ENCODE data around the gene PRR33. TPM values are rescaled to one million over a fixed set of nuclear protein-coding genes. Genes with fewer than 3 reads are reported as not detected.

PRR33 gene
- total RNA-seq, 4 donors from 2014 or later, result not detected

DNA sequence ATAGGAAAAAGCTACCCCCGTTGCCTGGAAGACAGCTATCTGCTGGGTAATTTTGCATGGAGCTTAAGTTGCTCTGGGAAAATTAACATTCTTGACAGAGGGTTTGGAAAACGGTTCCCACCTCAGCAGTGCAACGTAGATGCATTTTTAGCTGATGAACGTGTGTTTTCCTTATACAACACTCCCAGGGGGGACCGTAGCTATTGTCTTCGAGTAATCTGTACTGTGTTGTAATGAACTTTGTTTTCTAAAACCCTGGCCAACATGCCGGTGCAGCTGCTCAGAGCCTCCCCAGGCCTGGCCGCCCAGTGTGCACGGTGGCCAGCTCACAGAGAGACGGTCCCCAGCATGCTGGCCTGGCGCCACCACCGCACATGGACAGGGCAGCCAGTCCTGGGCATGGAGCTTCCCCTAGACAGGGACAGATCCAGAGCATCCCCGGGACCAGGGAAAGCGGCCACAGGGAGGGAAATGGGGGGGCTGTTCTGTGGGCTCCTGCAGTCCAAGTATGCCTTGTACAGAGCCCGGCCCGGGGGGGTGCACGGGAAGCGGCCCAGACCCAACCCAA is 30.0 kb upstream of the PRR33 start:
- TF ChIP-seq POLR2AphosphoS5 (IDR thresholded peaks at IDR 0.05) (no peak), POLR2A (IDR thresholded peaks at IDR 0.05; ENCODE audit: low read depth) (no peak), EP300 (IDR thresholded peaks at IDR 0.05) (no peak)
- TF ChIP-seq, protein P1, sequence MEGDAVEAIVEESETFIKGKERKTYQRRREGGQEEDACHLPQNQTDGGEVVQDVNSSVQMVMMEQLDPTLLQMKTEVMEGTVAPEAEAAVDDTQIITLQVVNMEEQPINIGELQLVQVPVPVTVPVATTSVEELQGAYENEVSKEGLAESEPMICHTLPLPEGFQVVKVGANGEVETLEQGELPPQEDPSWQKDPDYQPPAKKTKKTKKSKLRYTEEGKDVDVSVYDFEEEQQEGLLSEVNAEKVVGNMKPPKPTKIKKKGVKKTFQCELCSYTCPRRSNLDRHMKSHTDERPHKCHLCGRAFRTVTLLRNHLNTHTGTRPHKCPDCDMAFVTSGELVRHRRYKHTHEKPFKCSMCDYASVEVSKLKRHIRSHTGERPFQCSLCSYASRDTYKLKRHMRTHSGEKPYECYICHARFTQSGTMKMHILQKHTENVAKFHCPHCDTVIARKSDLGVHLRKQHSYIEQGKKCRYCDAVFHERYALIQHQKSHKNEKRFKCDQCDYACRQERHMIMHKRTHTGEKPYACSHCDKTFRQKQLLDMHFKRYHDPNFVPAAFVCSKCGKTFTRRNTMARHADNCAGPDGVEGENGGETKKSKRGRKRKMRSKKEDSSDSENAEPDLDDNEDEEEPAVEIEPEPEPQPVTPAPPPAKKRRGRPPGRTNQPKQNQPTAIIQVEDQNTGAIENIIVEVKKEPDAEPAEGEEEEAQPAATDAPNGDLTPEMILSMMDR (IDR thresholded peaks at IDR 0.05), result no peak
- 55% methylated on average over 10 of the region's 18 CpGs for WGBS
- DNase-seq (ENCODE audit: extremely low spot score), result no peak
- Histone ChIP-seq H3K27me3 (peaks cover 0 to 8% (median 0%) of the 10 kb centered on the region in 4 donors), H3K9me3 (no peaks in the 10 kb centered on the region), H3K4me3 (no peak overlapping the region), H3K27ac (replicated peaks in 1 of 4) (peak overlapping the region; percentile 56 to 68 (median 58)), H3K36me3 (no peaks in the 10 kb centered on the region), H3K4me1 (peaks cover 34 to 44% (median 39%) of the 10 kb centered on the region in 4 donors)
- intact Hi-C loops (cut with DNase I), result no loop called here

DNA sequence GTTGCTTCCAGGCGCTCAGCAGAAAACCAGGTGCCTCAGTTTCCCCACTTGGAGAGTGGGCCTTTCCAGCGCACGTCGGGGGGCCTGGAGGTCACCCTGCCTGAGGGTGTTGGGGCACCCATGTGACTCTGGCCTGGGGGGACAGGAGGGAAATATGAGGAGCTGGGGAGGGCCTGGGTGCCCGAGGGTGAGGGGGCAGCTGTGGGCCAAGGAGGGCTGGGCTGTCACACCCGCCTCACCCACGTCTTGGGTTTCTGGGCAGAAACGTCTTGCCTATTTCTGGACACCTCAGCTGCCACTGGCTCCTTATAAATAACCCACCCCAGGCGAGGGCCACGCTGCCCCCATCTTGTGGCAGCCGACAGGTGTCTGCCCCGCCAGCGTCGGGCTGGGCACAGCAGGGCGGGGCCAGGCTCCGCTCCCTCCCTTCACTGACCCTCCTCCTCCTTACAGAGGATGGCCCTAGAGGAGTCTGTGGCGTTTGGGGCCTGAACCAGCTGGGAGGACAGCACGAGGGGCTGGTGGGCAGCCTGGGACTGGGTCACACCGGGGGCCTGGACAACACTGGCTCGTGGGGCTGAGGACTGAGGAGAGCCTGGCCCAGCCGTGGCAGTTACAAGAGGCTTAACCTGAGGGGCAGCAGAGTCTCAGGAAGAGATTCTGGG is 29.3 kb upstream of the PRR33 start:
- 73% methylated on average over 16 of the region's 21 CpGs for WGBS
- intact Hi-C loops (cut with DNase I), result no loop called here
- Histone ChIP-seq H3K4me1 (peaks cover 31 to 45% (median 39%) of the 10 kb centered on the region in 4 donors), H3K36me3 (no peaks in the 10 kb centered on the region), H3K9me3 (no peaks in the 10 kb centered on the region), H3K27me3 (peaks cover 0 to 8% (median 0%) of the 10 kb centered on the region in 4 donors), H3K4me3 (no peak overlapping the region), H3K27ac (replicated peaks in 1 of 4) (peak overlapping the region; percentile 56 to 68 (median 58))
- no peak for DNase-seq (ENCODE audit: extremely low spot score)
- TF ChIP-seq, protein P1 (IDR thresholded peaks at IDR 0.05), result no peak

DNA sequence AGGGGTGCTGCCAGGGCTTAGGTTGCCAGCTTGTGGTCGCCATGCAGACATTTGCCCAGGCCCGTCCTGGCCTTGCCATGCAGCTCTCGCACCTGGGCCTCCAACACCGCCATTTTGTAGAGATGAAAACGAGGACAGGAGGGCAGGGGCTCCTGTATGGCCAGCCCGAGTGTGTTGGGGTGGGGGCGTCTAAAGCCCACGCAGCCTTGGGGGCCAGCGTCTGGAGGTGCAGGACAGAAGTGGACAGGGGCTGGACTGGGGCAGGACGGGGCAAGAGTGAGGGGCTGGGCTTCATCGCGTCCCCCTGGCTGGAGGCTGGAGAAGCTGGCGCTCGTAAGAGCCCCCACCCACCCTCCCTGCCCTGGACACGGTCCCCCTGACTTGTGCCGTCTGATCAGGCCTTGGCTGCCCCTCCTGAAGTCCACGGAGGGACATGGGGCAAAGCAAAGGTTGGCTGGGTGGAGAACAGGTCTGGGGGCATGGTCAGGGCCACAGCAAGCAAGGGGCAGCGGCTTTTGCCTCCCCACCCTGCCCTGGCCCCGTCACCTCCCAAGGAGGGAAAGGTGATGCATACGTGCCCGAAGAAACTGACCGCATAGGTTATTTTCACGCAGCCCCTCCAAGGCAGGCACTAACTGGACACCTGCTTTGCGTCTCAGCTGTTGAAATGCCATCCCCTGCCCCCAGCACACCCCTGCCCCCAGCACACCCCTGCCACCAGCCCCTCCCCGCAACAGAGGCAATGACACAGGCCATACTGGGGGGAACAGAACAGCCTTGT is 28.6 kb upstream of the PRR33 start:
- TF ChIP-seq POLR2AphosphoS5 (IDR thresholded peaks at IDR 0.05), result no peak
- no peak for TF ChIP-seq POLR2A (IDR thresholded peaks at IDR 0.05; ENCODE audit: low read depth)
- no peak for TF ChIP-seq EP300 (IDR thresholded peaks at IDR 0.05)
- TF ChIP-seq, protein P1 (IDR thresholded peaks at IDR 0.05), result no peak
- intact Hi-C loops (cut with DNase I), result no loop called here
- H3K4me3 ChIP-seq, result no peak overlapping the region
- H3K36me3 ChIP-seq, result no peaks in the 10 kb centered on the region
- WGBS, result 92% methylated on average over 21 of the region's 25 CpGs
- peaks cover 0 to 8% (median 0%) of the 10 kb centered on the region in 4 donors for H3K27me3 ChIP-seq
- H3K9me3 ChIP-seq, result no peaks in the 10 kb centered on the region
- peak overlapping the region in 3 of 4 donors; percentile 56 to 68 (median 59) for H3K27ac ChIP-seq (replicated peaks in 1 of 4)
- DNase-seq (ENCODE audit: extremely low spot score), result no peak
- peaks cover 31 to 41% (median 38%) of the 10 kb centered on the region in 4 donors for H3K4me1 ChIP-seq

DNA sequence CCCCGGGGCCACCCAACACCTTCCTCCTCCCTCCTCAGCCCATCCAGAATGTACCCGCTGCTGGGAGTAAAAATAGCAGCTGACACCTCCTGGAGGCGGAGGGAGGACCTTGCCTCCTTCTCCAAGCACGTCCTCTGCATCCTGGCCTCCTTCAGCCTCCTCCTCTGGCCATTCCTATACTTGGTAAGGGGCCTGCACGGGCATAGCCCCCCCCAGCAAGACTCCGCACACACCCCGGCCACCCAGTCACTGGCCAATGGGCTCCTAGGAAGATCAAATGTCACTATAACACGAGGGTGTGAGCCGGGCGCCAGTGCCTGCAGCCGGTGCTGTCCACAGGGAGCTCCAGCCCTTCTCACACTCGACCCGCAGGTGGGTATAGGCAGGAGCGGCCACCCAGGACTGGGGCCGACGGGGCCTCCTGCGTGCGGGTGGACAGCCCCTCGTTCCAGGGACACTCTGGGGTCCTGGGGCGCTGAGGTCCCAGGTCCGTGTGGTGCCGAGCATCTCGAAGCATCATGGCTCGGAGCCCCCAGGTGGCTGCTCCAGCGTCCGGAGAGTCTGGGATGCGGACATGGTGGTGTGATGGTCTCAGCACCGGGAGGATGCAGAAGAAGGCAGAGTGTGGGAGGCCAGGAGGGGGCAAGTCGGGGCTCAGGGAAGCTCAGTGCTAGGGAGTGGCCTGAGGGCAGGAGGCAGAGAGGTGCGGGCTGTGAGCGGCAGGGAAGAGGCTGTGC is 27.9 kb upstream of the PRR33 start, which contains the start of gene TNNT3:
TSS of gene TNNT3 (plus strand) at position 313 of the 737 bp plus-strand sequence. CDS start 3,172 bp downstream, outside the sequence.
- Histone ChIP-seq H3K27me3 (peaks cover 0 to 8% (median 0%) of the 10 kb centered on the region in 4 donors), H3K4me1 (peaks cover 31 to 41% (median 38%) of the 10 kb centered on the region in 4 donors), H3K27ac (replicated peaks in 1 of 4) (no peak within 1 kb of the TSS), H3K36me3 (no peaks in the 10 kb centered on the region), H3K9me3 (no peaks in the 10 kb centered on the region), H3K4me3 (no peak within 1 kb of the TSS)
- no peak for DNase-seq (ENCODE audit: extremely low spot score)
- TF ChIP-seq, protein P1 (IDR thresholded peaks at IDR 0.05), result no peak
- TF ChIP-seq POLR2A (IDR thresholded peaks at IDR 0.05; ENCODE audit: low read depth) (no peak), POLR2AphosphoS5 (IDR thresholded peaks at IDR 0.05) (no peak), EP300 (IDR thresholded peaks at IDR 0.05) (no peak)
- intact Hi-C loops (cut with DNase I), result no loop called here
- 79% methylated on average over 30 of the region's 31 CpGs for WGBS

Measured in esophagus muscularis mucosa (tissue), 4 donors.